ENCODE results near the gene SLC24A1. TPM values are rescaled to one million over a fixed set of nuclear protein-coding genes. Genes with fewer than 3 reads are reported as not detected.

The SLC24A1 gene
- 4.3 TPM for polyA plus RNA-seq (2012; ENCODE audit: low read depth, missing spikeins)

DNA sequence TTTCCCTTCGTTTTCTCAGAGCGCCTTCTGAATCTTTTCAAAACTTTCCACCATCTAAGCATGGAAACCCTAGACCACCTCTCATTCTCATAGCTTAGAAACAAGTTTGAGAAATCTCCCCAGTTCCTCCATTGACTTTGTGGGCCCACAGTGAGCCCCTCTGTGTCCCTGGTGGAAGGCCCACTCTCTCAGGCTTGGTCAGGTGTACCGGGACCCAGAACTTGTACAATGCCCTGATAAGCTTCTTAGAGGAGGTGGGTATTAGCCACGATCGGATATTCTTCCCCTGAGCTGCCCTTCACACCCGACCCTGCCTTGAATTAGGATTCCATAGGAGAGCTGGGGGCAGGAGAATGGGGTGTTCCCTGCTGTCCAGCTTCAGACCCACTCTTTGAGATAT, at the start of gene SLC24A1:
Gene SLC24A1 (plus strand): TSS at position 301 of the 400 bp plus-strand sequence. CDS start 2,143 bp downstream, outside the sequence.
- DNase-seq (ENCODE audit: insufficient read length, low spot score) (no peak), FAIRE-seq (no peak)
- TF ChIP-seq POU2F2 (IDR thresholded peaks at IDR 0.05; ENCODE audit: low read depth, low read length): no peak

DNA sequence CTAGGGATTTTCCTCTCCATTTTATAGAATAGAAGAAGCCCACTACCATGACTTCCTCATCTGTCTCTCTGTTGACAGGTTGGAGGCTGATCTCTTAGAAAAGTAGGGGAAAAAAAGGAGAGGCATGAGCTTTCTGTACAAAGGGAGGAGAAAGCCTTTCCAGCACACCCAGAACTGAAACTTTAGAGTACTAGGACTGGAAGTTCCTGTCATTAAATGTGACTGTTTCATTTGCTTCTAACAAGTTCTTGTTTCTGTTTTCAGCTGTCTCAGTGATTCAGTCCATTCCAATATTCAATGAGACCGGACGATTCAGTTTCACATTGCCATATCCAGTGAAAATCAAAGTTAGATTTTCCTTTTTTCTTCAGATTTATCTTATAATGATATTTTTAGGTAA, 49.8 kb upstream of the SLC24A1 start:
- FAIRE-seq: no peak
- DNase-seq (ENCODE audit: insufficient read length, low spot score): no peak
- TF ChIP-seq POU2F2 (IDR thresholded peaks at IDR 0.05; ENCODE audit: low read depth, low read length) (no peak), POLR2AphosphoS5 (IDR thresholded peaks at IDR 0.05; ENCODE audit: low read depth, low read length) (no peak), PAX5 (IDR thresholded peaks at IDR 0.05; ENCODE audit: insufficient read depth, low read length, severe bottlenecking) (no peak), TAF1 (IDR thresholded peaks at IDR 0.05; ENCODE audit: low read depth, low read length) (no peak), SPI1 (IDR thresholded peaks at IDR 0.05; ENCODE audit: low read depth, low read length) (no peak), POLR2A (IDR thresholded peaks at IDR 0.05; ENCODE audit: low read depth, low read length) (no peak)

DNA sequence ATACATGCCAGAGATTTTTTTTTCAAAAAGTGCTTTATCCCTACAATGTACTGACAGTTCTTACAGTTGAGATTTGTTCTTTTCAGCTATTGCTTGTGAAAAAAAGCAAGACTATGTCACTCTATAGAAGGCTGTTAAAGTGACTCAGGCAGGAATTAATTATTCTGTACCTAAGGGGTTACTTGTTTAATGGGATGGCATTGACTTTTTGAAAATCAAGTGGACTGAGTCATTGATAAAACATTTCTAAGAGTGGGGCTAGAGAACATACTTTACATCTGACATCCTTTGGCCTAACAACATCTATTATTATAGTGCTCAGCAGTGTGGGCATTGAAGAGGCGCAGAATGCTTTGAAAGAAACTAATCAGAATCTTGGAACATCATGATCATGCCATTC, 45.1 kb upstream of the SLC24A1 start:
- FAIRE-seq (no peak), DNase-seq (ENCODE audit: insufficient read length, low spot score) (no peak)

DNA sequence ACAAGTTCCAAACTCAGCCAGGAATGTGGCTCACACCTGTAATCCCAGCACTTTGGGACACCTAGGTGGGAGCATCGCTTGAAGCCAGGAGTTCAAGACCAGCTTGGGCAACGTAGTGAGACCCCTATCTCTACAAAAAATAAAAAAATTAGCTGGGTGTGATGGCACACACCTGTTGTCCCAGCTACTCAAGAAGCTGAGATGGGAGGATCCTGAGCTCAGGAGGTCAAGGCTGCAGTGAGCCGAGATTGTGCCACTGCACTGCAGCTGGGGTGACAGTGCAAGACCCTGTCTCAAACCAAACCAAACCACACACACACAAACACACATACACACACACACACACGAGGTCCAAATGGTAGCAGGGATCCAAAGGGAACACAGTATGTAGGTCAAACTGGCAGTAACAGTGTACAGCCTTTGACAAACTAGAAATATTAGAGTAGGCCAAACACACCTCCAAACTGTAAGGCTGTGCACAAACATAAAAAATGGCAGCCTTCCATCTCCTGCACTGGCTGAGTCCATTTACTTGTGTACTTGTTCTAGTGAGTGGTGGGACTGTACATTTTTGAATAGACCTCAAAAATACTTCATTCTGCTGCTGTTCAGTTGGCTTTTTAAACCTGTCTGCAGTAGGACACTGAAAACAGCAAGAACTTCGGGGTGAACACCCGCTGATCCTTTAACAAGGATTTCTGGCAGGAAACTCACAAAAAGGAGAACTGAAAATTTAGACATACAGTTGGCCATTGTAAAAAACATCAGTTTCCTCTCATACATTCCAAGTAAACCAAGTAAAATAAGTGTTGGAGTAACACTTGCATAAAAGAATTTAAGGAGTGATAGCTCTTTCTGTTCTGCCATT, 44.4 kb upstream of the SLC24A1 start:
- DNase-seq (ENCODE audit: insufficient read length, low spot score) (no peak), FAIRE-seq (peak; percentile 43)
- TF ChIP-seq PAX5 (IDR thresholded peaks at IDR 0.05; ENCODE audit: insufficient read depth, low read length, severe bottlenecking): no peak
- TF ChIP-seq SPI1 (IDR thresholded peaks at IDR 0.05; ENCODE audit: low read depth, low read length): peak; percentile 87

More for the DNA sequence above, 45.1 kb upstream of the SLC24A1 start:
- no peak for TF ChIP-seq POLR2AphosphoS5 (IDR thresholded peaks at IDR 0.05; ENCODE audit: low read depth, low read length)
- no peak for TF ChIP-seq PAX5 (IDR thresholded peaks at IDR 0.05; ENCODE audit: insufficient read depth, low read length, severe bottlenecking)
- no peak for TF ChIP-seq TAF1 (IDR thresholded peaks at IDR 0.05; ENCODE audit: low read depth, low read length)
- TF ChIP-seq POLR2A (IDR thresholded peaks at IDR 0.05; ENCODE audit: low read depth, low read length): no peak
- no peak for TF ChIP-seq SPI1 (IDR thresholded peaks at IDR 0.05; ENCODE audit: low read depth, low read length)
- TF ChIP-seq POU2F2 (IDR thresholded peaks at IDR 0.05; ENCODE audit: low read depth, low read length): no peak

DNA sequence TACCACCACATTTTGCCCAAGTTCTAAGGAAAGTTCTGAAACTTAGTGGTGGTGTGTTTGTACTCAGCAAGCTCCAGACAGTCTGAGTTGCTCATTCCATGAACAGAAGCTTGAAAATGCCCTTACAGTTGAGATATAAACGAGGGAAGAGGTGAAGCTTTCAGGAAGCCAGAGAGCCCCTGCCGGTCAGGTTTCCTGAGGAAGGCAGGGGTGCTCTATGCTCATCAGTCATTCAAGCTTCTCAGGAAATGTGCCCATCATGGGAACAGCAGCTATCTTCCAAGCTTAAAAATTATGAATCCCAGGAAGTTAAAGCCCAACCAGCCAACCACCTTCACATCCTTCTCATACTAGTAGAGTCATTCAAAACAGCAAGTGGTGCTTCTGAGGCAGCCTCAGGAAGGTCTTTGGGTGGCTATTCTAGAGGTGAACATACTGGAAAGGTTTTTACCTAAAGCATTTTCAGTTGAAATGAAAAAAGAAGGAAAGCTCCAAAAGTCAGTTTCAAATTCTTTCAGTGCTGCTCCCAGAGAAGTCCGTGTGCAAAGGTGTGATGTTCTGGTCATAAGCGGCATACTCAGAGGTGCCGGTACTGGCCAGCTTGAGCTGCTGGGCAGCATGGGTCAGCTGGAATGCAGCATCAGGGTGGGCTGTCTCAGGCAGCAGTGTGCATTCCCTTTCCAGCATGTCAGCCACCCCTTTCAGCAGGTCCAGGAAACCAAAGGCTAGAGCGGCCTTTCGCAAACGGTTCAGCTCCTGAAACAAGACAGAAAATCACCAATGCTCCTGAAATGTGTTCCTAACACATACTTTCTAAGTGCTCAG, 42.6 kb upstream of the SLC24A1 start:
- FAIRE-seq (no peak), DNase-seq (ENCODE audit: insufficient read length, low spot score) (no peak)
- TF ChIP-seq PAX5 (IDR thresholded peaks at IDR 0.05; ENCODE audit: insufficient read depth, low read length, severe bottlenecking): no peak
- TF ChIP-seq POLR2A (IDR thresholded peaks at IDR 0.05; ENCODE audit: low read depth, low read length): 0 out of 2 replicates have a peak, but pooled peaks have one; percentile 54
- TF ChIP-seq POLR2AphosphoS5 (IDR thresholded peaks at IDR 0.05; ENCODE audit: low read depth, low read length): no peak

DNA sequence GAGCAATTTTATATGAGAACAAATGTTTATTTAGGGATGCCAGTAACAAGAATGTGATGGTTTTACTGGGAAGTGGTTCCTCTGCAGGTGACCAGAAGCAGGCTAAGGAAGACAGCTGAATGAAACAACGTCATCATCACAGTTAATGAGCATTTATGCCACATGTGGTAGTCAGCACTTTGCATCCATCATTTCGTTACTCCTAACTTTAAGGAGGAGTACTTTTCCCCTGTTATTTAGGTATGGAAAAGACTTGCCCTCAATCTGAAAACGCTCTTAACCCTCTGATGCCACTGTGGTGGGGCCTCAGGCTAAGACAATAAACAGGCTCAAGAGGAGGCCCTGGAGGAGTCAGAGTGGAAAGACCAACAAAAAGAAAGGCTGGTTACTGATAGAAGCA, 42.0 kb upstream of the SLC24A1 start:
- no peak for FAIRE-seq
- TF ChIP-seq POLR2AphosphoS5 (IDR thresholded peaks at IDR 0.05; ENCODE audit: low read depth, low read length) (no peak), SPI1 (IDR thresholded peaks at IDR 0.05; ENCODE audit: low read depth, low read length) (no peak), PAX5 (IDR thresholded peaks at IDR 0.05; ENCODE audit: insufficient read depth, low read length, severe bottlenecking) (no peak), POU2F2 (IDR thresholded peaks at IDR 0.05; ENCODE audit: low read depth, low read length) (no peak), TAF1 (IDR thresholded peaks at IDR 0.05; ENCODE audit: low read depth, low read length) (no peak), POLR2A (IDR thresholded peaks at IDR 0.05; ENCODE audit: low read depth, low read length) (no peak)
- DNase-seq (ENCODE audit: insufficient read length, low spot score): no peak

DNA sequence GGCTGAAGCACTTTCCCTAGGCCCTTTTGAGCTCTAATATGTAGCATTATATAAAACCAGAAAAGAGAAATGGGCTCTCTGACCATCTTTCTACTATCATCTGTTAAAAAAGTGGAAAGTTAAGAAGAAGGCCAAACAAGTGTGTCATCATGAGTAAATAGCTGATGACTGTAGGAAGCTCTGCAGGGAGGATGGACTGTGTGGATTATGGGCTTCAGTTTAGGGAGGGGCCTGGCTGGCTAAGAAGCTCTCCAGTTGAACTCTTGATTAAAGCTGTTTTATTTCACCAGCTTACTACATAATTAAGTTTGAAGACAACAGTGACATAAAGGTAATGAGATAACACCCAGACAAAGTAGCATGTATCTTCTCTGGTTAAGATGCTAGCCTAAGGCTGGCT, 41.5 kb upstream of the SLC24A1 start:
- TF ChIP-seq SPI1 (IDR thresholded peaks at IDR 0.05; ENCODE audit: low read depth, low read length) (no peak), PAX5 (IDR thresholded peaks at IDR 0.05; ENCODE audit: insufficient read depth, low read length, severe bottlenecking) (no peak), POLR2AphosphoS5 (IDR thresholded peaks at IDR 0.05; ENCODE audit: low read depth, low read length) (no peak), POLR2A (IDR thresholded peaks at IDR 0.05; ENCODE audit: low read depth, low read length) (no peak), TAF1 (IDR thresholded peaks at IDR 0.05; ENCODE audit: low read depth, low read length) (no peak), POU2F2 (IDR thresholded peaks at IDR 0.05; ENCODE audit: low read depth, low read length) (no peak)
- DNase-seq (ENCODE audit: insufficient read length, low spot score): no peak
- FAIRE-seq: no peak

DNA sequence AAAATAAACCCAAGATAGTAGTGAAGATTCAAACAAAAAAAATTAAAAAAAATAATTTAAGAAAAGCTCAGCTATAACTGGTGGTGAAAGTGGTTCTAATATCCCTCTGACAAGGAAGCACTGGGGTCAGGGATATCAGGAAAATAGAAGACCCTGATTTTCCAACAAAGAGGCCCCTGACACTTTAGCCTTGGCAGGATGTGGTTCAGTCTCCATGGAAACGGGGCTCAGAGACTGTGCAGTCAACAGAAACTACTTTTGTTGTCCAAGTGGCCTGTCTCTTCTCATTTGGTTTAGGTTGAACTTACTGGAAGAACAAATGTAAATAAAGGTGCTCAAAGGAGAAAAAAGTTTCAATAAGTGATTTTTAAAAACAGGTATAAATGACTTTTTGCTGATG, 38.0 kb upstream of the SLC24A1 start:
- DNase-seq (ENCODE audit: insufficient read length, low spot score) (peak; percentile 34), FAIRE-seq (peak; percentile 43)
- TF ChIP-seq PAX5 (IDR thresholded peaks at IDR 0.05; ENCODE audit: insufficient read depth, low read length, severe bottlenecking): no peak
- no peak for TF ChIP-seq TAF1 (IDR thresholded peaks at IDR 0.05; ENCODE audit: low read depth, low read length)
- no peak for TF ChIP-seq POLR2A (IDR thresholded peaks at IDR 0.05; ENCODE audit: low read depth, low read length)
- no peak for TF ChIP-seq POU2F2 (IDR thresholded peaks at IDR 0.05; ENCODE audit: low read depth, low read length)
- no peak for TF ChIP-seq SPI1 (IDR thresholded peaks at IDR 0.05; ENCODE audit: low read depth, low read length)

DNA sequence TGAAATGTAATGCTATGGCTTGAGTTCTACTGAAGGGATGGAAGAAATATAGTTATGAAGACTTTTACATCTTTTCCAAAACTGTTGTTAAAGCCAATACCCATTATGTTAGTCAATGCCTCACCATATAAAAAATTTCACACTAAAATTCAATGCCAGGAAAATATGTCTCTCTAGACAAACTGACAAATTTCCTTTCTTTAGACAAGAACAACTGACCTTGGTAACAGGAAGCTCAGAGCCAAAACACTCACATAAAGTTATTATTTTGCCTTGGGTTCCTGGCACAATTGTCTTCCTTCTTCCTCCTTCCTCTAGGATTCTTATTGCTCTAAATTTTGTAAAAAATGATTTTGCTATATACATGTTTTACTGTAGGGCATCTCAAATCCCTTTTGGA, 37.5 kb upstream of the SLC24A1 start:
- DNase-seq (ENCODE audit: insufficient read length, low spot score) (no peak), FAIRE-seq (no peak)
- TF ChIP-seq POU2F2 (IDR thresholded peaks at IDR 0.05; ENCODE audit: low read depth, low read length): no peak

DNA sequence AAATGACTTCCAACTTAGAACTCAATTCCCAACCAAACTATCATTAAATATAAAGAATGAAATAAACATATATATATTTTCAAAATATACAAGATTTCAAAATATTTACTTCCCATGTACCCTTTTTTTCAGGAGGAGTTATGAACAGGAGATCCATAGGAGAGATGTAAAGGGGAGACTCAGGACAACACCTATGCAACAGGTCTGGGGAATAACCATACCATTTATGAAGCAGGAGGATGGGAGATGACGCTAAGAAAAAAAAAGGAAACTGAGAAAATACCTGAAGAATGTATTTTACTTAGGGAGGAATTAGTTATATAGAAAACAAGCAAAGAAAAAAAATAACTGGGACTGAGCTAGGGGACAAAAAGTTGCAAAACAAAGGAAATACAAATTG, 34.6 kb upstream of the SLC24A1 start:
- FAIRE-seq (no peak), DNase-seq (ENCODE audit: insufficient read length, low spot score) (no peak)
- no peak for TF ChIP-seq POLR2A (IDR thresholded peaks at IDR 0.05; ENCODE audit: low read depth, low read length)
- no peak for TF ChIP-seq PAX5 (IDR thresholded peaks at IDR 0.05; ENCODE audit: insufficient read depth, low read length, severe bottlenecking)
- no peak for TF ChIP-seq TAF1 (IDR thresholded peaks at IDR 0.05; ENCODE audit: low read depth, low read length)
- TF ChIP-seq SPI1 (IDR thresholded peaks at IDR 0.05; ENCODE audit: low read depth, low read length): no peak
- no peak for TF ChIP-seq POU2F2 (IDR thresholded peaks at IDR 0.05; ENCODE audit: low read depth, low read length)
- no peak for TF ChIP-seq POLR2AphosphoS5 (IDR thresholded peaks at IDR 0.05; ENCODE audit: low read depth, low read length)

Data from GM12891 (cell line).